ENCODE data around the gene COQ2.
"Not testable (repeated sequence)": the region's sequence is repeated elsewhere in the genome, so short reads cannot be mapped to it uniquely, and the experiment has no call there.

Gene COQ2, protein sequence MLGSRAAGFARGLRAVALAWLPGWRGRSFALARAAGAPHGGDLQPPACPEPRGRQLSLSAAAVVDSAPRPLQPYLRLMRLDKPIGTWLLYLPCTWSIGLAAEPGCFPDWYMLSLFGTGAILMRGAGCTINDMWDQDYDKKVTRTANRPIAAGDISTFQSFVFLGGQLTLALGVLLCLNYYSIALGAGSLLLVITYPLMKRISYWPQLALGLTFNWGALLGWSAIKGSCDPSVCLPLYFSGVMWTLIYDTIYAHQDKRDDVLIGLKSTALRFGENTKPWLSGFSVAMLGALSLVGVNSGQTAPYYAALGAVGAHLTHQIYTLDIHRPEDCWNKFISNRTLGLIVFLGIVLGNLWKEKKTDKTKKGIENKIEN

GRCh38 chr4:83284193-83285054, at the start of gene COQ2:
TSS of gene COQ2 (minus strand) at chr4:83284798. CDS start at chr4:83284764, 34 bp downstream.
- peak; percentile 96 for DNase-seq (ENCODE audit: low read depth, low spot score)

GRCh38 chr4:83331956-83332355, 47.4 kb upstream of the COQ2 start:
- DNase-seq (ENCODE audit: low read depth, low spot score): no peak

- no peak for DNase-seq (ENCODE audit: low read depth, low spot score)
These were observed 45.0 kb upstream of the COQ2 start for GRCh38 chr4:83329521-83330110.

GRCh38 chr4:83328521-83329187, 44.1 kb upstream of the COQ2 start:
- DNase-seq (ENCODE audit: low read depth, low spot score): peak; percentile 59

GRCh38 chr4:83326546-83326945, 41.9 kb upstream of the COQ2 start:
- DNase-seq (ENCODE audit: low read depth, low spot score): no peak

- DNase-seq (ENCODE audit: low read depth, low spot score): not testable (repeated sequence)
These were observed 40.7 kb upstream of the COQ2 start for GRCh38 chr4:83325306-83325705.

DNA sequence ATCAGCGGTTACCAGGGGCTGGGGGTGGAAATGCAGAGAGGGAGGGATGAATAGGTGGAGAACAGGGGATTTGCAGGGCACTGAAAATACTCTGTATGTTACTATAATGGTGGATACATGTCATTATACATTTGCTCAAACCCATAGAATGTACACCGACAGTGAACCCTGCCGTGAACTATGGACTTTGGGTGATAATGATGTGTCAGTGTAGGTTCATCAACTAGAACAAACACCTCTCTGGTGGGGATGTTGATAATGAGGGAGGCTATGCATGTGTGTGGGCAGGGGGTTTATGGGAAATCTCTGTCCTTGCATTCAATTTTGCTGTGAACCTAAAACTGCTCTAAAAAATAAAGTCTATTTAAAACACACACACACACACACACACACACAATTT, 38.5 kb upstream of the COQ2 start:
- DNase-seq (ENCODE audit: low read depth, low spot score): no peak

DNA sequence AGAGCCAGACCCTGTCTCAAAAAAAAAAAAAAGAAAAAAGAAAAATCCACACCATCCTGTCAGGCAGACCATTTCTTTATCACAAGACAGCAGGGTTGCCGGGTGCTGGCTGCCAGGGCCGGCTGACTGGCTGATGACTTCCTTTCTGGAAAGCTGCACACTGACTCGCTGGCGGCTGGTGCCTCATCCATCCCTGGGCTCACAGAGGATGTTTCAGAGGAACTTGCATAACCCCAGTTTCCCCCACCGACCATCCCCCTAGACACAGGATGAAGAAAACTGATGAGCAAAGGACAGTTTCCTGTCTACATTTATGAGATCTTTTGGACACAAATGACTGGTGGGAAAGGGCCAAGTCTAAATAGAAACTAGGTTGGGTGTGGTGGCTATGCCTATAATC, 36.0 kb upstream of the COQ2 start:
- DNase-seq (ENCODE audit: low read depth, low spot score): peak; percentile 5

GRCh38 chr4:83318666-83319065, 34.1 kb upstream of the COQ2 start:
- no peak for DNase-seq (ENCODE audit: low read depth, low spot score)

DNA sequence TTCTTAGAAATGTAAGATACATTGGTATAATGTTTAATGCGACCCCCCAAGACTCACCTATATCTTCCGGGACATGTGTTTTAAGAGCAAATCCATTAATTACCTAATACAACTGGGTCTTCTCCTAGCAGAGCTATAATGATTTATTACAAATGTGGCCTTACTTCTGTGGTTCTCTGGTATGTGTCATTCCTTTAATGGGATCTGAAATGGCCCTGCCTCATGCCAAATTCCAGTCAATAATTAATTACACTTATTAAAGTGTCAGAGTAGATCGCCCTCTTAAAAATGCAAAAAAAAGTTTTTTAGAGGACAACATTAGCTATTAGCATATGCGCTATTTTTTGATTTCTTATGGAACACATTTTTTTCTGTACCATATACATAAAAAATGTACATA, 33.1 kb upstream of the COQ2 start:
- DNase-seq (ENCODE audit: low read depth, low spot score): no peak

DNA sequence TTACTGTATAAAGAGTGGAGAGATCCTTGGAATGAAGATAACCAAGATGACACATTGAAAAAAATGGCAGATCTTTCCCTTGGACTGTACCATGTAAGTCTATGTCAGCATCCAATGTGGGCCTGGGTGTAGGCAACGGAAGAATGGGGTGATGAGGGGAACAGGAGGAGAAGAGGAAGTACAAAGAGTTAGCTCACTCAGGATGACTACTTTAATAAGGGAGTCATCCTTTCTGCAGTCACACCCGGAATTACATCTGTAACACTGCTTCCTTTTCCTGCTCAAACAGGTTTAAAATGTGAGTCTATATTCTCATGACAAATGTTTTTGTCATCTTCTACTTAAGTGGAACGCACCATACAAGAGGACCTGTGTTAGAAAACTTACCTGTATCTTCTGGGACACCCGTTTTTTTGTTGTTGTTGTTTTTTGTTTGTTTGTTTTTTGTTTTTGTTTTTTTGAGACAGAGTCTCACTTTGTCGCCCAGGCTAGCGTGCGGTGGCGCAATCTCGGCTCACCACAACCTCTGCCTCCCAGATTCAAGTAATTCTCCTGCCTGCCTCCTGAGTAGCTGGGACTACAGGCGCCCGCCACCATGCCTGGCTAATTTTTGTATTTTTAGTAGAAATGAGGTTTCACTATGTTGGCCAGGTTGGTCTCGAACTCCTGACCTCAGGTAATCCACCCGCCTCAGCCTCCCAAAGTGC, 32.0 kb upstream of the COQ2 start:
- no peak for DNase-seq (ENCODE audit: low read depth, low spot score)

GRCh38 chr4:83315341-83315870, 30.8 kb upstream of the COQ2 start:
- DNase-seq (ENCODE audit: low read depth, low spot score): no peak

DNA sequence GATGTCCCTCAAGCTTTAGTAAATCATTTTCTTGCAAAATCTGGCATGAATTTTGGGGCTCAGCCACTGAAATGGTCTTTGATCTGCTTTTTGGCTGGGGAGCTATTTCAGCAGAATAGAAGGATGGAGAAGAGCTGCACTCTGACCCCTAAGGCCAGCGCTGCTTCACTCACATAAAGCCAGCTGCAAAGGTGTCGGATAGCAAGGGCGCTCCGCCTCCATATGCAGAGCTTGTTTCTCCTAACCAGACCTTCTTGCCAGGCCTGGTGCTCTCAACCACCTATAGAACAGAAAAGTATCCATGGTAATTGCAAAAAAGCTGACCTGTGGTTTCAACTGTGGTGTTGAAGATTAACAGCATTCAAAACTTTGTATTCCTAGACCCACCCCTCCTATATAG, 24.1 kb upstream of the COQ2 start:
- peak; percentile 62 for DNase-seq (ENCODE audit: low read depth, low spot score)

DNA sequence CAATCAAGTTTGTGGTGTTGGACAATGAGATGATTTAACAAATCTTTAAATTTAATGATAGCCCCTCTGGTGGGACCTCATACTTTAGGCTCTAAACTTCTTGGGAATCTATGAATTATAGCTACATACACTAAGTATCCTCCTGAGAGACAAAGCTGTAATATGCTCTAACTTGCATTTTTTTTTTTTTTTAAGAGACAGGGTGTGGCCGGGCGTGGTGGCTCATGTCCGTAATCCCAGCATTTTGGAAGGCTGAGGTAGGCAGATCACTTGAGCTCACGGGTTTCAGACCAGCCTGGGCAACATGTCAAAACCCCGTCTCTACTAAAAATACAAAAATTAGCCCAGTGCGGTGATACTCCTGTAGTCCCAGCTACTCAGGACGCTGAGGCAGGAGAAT, 23.3 kb upstream of the COQ2 start:
- no peak for DNase-seq (ENCODE audit: low read depth, low spot score)

DNA sequence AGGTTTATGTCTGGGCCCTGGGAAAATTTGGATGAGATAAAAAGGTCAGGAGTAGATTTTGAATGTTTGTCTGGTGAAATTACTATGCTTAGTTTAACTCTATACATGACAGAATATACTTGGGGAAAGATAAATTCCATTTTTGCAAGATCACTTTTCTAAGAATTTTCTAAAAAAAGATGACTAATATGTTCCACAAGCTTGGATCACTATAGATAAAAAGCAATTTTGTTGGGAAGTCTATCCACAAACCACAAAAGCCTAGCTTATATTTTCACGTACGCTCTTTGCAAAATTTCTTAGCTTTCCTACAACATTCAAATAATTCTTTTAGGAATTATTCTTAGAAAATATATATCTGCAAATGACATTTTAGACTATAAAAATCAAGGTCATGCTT, 20.6 kb upstream of the COQ2 start:
- no peak for DNase-seq (ENCODE audit: low read depth, low spot score)

- no peak for DNase-seq (ENCODE audit: low read depth, low spot score)
These were observed 13.1 kb upstream of the COQ2 start for GRCh38 chr4:83297548-83298260.

DNA sequence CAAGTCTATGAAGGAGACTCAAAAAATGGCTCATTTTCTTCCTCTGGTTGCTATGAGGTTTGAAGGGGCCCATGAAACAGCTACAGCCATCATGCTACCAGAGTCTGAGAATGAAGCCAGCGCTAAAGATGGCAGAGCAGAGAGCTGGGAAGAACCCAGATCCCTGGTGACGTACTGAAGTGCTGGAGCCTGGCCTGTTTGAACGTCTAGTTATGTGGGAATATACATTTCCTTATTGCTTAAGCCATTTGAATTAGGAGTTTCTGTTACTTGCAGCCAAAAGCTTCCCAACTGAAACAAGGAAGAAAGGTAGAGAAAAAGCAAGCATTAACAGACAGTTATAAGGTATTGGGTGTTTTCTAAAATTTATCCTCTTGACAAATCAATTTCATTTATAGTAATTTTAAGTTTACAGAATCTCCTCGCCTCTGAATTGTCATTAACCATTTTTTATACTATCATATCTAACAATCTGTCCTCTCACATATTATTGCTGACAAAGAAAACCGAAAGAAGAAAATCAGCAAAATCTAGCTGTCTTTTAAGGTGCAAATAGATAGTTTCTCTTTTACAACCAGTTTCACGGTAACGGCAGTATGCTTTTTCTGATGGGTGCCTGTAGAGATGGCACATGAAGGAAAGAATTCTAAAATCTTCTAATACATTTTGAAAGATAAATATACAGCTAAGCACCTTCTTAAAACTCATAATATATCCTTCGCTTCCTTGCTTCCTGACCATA, 8.9 kb upstream of the COQ2 start:
- no peak for DNase-seq (ENCODE audit: low read depth, low spot score)

GRCh38 chr4:83290059-83290774, 5.6 kb upstream of the COQ2 start:
- not testable (repeated sequence) for DNase-seq (ENCODE audit: low read depth, low spot score)

DNA sequence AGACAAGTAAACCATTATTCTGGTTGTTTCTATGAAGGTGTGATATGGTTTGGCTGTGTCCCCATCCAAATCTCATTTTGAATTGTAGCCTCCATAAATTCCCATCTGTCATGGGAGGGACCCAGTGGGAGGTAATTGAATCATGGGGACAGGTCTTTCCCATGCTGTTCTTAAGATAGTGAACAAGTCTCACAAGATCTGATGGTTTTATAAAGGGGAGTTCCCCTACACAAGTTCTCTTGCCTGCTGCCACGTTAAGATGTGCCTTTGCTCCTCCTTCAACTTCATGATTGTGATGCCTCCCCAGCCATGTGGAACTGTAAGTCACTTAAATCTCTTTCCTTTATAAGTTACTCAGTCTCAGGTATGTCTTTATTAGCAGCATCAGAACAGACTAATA, 3.8 kb upstream of the COQ2 start:
- not testable (repeated sequence) for DNase-seq (ENCODE audit: low read depth, low spot score)
